ENCODE measurements around the gene COLEC11.
"Not testable (repeated sequence)": the region's sequence is repeated elsewhere in the genome, so short reads cannot be mapped to it uniquely, and the experiment has no call there.

Gene COLEC11

DNA sequence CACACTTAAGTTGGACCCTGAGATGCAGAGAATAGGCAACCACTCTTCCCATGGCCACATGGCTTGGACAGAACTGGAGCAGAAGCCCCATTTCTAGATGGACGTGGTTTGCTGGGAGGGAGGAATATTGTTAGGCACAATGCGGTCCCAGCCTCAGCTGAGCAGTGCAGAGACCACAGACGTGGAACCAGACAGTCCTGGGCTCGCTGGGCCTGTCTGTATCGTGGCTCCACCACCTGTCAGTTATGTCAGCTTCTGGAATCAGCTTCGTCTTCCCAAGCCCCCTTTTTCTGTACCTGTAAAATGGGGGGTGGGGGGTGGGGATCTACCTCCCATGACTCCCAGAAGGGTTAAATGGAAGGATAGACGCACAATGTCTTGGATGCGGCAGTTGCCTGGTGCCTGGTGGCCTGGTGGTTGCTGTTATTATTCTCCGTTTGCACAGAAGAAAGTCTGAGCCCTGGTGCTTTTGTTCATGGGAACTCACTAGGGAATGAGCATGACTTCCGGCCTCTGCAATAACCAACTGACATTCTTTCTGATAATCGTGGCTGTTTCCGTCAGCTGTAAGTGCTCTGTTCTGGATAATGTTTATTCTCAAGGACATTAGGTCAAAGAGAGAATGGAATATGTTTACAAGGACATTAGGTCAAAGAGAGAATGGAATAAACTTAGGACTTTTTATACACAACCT lies 31.4 kb downstream of the COLEC11 start:
- DNase-seq: no peak

DNA sequence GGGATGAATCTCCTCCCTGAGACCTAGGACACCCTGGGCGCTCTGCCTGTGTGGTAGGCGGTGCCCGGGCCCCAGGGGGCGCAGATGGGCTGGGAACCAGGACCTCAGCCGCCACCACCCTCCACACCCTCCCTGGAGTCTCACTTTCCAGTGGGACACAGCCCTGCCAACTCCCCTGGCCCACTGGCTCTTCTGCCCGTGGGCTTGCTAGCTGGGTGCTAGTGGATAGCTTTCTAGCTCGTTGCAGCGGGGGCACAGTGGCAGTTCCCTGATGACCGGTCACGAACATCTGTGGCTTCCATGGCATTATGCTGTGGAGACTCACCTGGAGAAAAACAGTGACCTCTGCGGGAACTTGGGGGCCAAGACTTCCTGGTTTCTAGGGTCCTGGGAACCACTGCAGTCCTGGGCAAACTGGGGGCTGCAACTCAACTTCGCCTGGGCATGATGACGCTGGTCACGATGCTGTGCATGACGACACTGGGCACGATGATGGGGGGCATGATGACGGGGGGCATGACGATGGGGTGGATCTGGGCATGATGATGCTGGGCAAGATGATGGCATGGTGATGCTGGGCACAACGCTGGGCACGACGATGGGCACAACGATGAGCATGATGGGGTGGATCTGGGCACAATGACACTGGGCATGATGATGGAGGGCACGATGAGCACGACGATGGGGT lies 32.0 kb downstream of the COLEC11 start:
- DNase-seq: peak; percentile 7

DNA sequence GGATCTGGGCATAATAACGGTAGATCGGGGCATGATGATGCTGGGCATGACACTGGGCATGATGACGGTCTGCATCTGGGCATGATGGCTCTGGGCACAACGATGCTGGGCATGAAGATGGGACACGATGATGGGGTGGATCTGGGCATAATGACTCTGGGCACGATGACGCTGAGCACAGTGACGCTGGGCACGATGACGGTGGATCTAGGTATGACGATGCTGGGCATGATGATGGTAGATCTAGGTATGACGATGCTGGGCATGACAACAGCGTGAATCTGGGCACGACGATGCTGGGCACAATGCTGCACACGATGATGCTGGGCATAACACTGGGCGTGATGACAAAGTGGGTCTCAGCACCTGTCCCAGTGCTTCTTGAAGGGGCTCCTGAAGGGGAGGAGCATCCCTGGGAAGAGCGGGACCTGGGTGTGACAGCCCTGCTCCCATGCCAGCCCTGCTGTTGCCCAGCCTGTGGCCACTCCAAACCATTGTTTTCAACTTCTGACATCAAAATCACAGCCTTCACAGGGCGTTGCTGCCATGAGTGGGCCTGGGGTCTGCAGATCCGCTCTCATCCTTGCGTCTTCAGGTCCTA lies 32.7 kb downstream of the COLEC11 start:
- DNase-seq: peak; percentile 8

DNA sequence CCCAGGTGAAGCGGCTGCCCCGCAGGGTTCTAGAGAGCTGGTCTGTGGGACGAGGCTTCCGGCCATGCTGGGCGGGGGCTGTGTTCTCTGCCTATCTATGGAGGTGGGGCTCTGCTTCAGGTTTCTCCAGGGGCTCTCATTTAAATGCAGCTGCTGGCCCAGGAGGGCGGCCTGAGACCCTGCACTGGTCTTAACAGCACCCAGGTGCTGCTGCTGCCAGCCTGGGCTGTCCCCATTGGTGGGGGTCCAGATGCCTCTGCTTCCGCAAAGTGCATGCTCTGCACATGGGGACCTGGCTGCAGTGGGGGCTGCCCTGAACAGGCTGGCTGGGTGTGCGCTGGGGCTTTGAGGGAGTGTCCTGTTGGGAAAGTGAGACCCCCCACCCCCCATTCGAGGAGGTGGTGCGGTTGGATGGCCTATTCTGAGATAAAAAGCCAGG lies 33.3 kb downstream of the COLEC11 start:
- DNase-seq: peak; percentile 11

DNA sequence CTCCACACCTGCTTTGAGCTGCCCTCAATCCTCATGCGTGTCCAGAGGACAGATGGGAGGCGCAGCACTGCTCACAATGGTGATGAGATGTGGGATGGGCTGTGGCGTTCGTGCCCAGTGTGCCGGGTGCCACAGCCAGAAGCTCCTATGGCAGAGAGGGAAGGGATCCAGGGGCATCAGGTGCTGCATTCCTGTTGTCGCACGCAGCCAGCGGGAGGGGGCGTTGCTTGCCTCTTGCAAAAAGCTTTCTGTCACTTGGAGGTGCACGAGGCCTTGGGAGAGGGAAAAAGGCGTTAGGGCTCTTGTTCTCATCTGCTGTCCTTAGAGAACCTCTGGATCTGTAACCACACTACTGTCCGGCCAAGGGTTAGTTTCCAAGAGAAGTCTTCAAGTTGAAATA lies 33.9 kb downstream of the COLEC11 start:
- peak; percentile 24 for DNase-seq

DNA sequence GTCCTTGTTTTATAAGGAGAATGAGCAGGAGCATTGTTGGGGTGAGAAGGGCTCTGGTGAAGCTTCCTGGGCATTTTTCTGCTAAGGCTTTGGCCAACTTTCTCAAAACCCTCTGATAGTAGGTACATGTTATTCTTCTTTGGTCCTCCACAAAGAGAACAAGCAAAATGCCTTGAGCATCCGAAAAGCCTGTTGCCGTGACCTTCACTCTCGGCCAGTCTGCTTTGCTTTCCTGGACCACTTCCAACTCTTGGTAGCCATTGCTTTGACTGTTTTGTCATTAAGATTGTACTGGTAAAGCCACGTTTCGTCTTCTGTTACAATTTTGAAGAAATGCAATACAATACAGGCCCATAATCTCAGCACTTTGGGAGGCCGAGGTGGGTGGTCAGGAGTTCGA lies 35.7 kb downstream of the COLEC11 start:
- no peak for DNase-seq

DNA sequence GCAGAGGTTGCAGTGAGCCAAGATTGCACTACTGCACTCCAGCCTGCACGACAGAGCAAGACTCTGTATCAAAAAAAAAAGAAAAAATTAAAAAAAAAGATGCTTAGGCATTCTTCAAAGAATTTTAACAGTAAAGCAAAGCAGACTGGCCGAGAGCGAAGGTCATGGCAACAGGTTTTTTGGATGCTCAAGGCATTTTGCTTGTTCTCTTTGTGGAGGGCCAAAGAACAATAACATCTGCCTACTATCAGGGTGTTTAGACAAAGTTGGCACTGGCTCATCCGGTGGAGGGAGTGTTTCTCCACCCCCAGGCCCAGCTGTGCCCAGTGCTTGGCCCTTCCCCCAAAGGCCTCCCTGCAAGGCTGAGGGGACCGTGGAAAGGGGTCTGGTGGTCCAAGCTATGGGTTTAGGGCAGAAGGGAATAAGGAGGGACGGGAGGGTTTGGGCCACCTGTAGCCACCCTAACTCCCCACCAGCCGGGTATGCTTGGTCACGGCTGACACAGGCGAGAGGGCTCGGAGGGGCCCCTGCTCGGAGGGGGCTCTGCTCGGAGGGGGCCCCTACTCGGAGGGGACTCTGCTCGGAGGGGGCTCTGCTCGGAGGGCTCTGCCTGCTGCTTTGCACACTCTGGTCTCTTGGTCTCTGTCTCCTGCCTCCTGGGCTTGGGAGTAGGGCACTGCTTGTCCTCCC lies 36.4 kb downstream of the COLEC11 start:
- peak; percentile 4 for DNase-seq

DNA sequence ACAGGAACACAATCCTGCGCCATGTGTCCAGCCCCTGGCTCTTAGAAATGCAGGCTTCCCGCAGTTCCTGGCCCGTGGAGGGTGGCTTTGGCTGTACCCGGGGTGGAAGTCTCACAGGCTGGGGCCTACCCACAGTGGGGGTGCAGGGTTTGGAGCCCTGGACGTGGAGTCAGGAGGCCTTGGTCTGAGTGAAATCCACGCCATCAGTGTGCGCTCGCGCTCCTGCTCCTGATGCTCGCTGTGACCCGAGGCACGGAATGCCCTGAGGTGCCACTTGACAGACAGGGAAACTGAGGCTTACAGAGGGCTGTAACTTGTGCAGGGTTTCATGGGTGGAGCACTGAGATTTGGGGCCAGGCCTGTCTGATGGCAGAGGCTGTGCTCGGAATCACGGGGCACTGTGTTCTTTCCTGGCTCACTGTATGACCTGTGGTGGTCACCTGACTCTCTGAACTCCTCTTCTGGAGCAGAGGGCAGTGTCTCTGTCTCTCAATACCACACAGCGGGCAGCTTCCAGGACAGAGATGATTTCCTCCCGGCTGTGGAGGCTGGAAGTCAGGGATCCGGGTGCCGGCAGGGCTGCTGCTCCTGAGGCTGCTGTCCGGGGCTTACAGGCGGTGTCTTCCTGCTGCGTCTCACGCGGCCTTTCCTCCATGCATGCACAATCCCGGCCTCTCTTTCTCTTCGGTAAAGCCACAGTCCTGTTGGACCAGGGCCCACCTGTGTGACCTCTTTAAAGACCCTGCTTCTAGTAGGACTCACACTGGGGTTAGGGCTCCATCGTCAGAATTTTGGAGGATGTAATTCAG lies 37.1 kb downstream of the COLEC11 start:
- DNase-seq: no peak

DNA sequence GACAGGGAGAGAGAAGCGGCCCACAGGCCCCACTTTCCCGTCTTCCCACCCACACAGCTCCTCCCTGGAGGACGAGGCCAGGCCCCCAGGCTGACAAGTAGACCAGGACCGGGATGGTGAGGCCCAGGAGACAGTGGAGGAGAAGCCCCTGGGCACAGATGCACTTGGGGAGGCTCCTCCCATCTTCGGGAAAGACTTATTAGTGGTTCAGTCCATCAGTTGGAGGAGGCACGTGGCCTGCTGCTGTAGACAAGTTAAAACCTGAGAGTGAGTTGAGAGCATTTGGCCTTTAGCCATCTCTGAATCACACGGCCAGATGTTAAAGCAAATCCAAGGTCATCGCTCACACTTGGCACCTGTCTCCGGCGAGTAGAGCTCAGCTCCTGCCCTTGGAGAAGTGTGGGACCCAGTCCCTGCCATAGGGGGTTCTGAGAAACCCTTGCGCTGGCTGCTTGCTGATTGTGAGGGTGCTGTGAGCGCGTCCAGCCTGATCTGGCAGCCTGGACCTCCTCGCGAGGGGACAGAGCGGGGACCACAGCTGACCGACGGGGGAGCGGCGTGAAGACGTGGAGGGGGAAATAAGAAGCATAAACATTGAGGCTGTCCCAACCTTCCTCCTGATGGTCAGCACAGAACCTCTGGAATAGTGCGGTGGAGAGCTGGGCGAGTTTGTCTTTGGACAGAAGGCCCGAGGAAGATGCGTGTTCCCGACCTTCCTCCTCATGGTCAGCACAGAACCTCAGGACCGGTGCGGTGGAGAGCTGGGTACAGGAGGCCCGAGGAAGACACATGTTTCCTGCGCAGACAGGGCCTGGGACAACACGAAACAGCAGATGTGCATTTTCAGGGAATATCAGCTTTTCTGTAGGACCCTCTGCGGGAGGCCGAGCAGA lies 38.4 kb downstream of the COLEC11 start:
- DNase-seq: peak; percentile 11

DNA sequence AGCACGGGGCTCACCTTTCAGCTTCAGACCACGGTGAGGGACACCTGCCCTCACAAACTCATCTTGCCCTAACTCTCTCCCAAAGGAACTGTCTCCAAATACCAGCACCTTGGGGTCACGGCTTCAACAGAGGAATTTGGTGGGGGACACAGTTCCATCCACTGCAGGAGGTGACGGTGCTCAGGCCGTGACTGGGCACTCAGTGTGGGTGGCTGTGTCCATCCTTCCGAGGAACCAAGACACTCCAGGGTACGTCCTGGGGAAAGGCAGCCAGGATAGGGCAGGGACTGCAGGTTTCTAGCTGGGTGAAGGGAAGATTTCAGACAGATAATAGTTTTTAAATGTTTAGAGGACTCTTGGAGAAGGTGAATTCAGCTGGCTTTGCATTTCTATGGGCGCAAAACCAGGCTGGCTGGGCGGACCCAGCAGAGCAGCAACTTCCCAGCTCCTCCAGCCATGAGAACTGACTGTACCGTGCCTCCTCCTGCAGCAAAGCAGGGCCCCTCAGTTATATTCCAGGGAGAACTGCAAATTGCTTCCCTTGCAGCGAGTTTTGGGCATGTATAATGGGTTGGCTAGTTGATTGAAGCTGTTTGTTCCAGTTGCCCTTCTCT lies 39.2 kb downstream of the COLEC11 start:
- DNase-seq: no peak

DNA sequence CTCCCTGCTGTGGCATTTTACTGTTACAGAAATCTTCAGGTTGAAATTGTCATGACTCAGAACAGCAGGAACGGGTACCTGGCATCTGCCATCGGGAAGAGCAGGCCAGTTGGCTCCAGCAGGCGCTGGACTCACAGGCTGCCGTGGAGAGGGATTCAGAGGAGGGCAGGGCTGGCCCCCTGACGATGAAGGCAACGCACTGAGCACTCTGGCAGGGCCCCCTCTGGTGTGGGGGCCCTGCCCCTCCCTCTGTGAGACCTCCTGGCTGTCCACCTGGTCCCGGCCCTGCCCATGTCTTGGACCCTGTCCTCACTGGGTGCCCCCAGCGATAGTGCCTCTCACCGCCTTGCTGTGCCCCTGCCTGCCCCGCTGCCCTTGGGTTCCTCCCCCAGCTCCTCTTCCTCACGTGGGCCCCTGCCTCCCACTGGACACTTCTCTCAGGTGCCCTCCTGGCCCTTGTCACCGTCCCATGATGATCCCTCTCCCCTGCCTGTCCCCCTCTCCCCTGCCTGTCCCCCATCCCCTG lies 39.7 kb downstream of the COLEC11 start:
- peak; percentile 13 for DNase-seq

DNA sequence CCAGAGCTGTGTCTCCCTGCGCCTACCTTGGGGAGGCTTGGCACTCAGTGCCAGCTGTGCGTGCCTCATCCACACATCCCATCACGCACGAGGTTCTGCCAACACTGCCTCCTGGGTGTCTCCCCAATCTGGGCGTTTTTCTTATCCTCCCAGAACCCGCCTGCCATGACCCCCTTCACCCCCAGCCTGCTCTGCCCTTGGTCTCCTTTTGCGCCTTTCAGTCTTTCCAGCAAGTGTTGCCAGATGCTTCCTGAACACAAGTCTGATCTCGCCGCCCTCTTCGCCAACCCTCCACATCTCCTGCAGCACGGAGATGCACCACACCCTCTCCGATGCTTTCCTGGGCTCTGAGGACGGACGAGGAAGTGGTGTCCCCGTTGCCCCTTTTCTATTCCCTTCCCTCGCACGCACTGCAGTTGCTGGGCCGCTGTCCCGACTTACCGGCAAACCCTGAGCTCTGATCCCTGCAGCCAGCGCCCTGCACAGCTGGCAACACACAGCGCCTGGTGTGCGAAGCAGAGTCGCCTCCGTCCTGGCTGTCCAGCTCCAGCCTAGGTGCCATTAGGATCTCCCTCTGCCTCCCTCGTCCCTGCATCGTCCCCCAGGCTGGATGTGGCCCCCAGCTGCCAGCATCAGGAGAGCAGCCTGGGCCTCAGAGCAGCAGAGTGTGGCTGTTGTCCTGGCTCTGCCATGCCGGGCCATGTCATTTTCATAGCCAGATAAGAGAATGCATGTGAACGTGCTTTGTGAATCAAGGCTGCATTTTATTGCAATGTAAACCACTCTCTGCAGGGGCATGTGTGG lies 40.5 kb downstream of the COLEC11 start:
- DNase-seq: no peak

DNA sequence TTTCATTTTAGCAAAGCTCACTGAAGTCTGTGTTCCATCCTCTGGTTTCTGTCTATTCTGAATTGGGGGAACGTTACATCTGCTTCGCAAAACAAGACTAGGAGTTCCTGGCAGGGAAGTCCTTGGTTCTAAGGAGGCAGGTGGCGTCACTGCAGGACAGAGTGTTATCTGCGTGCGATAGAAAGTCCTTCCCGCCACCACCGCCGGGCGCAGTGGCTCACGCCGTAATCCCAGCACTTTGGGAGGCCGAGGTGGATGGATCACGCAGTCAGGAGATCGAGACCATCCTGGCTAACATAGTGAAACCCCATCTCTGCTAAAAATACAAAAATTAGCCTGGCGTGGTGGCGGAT lies 41.0 kb downstream of the COLEC11 start:
- not testable (repeated sequence) for DNase-seq

DNA sequence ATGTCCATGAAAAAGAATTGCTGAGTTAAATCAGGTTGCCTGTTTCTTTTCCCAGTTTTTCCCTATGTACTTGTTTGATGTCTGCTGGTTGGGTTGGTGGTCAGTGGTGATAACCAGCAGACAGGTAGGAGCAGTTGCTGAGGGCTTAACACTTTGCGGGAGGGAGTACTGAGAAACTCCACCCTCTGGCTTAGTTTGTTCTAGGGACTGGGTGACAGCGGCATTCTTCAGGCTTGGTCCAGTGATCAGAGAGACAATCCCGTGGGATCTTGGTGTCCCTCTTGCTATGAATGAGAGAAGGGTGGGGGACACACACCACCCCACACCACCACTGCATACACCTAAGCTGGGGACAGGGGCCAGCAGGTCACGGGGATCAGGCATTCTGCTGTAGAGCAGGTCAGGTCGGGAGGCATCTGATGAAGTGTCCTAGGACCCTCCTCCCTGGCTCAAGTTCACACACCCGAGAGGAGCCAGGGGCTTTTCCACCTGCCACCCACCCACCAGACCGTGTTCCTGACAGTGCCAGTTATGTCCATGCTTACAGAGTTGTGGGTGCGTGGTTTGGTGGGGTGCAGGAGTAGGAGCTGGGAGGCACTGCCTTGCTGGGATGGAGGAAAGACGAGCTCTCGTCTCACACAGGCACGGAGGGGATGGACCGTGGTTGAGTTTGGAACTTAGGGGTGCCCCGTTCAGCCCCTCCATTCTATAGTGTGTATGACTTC lies 41.8 kb downstream of the COLEC11 start:
- peak; percentile 17 for DNase-seq

DNA sequence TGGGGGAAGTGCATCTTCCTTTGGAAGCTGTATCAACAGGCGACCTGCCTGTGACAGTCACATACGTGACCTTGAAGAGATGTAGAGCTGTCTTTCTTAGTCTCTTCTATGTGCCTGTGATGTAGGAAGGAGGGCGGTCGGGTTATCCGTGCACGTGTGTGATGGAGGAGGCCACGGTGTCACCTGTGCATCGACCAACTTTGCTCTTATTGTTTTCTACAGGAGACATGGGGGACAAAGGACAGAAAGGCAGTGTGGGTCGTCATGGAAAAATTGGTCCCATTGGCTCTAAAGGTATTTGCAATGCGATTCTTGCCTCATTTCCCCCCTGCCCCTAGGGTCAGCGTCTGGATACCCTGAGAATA lies 42.4 kb downstream of the COLEC11 start:
- DNase-seq: peak; percentile 8

DNA sequence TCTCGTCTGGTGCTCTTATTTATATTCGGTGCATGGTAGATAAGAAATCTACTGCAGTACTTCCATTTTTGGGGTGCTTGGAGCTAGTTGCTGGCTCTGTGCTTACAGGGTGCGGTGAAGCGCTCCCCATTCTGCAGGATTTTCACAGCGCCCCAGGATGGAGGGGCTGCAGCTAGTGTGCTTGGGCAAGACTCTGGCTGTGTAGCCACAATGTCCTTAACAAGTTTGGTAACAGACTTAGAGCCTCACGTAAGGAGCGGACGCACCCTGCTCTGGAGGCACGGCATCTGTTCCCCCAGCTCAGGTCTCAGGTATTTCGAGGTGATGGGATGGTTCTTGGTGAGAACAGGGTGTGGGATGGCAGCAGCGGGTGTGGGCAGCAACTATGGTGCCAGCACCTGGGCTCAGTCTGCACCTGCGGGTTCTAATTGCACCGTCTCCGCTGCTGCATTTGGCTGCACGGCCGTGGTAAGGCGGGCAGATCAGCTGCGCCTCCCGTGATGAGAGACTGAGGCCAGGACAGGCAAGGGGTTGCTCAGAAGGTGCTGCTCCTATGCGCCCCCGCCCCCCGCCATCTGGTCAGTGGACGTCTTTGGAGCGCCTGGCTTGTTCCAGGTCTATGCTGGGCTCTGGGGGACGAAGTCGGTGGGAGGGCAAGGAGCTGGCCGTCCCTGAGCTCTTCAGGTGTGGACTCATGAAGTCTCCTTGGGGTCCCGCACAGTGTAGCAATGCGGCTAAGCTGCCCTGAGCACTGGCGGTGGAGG lies 43.0 kb downstream of the COLEC11 start:
- peak; percentile 15 for DNase-seq

DNA sequence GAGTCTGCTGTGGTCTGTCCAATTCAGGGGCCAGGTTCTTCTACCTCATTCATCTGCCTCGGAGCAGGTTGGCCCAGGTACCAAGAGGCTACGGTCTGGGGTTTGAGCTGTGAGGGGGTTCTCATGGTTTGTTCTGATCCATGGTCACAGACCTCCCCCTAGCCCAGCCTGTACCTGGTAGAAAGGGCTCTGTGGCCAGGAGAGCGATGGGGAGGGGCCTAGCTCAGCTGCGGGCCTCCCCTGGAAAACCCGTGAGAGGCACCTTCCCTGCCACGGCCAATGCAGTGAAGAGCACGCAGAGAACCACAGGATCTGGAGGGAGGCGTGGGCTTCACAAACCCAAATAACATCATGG lies 43.5 kb downstream of the COLEC11 start:
- peak; percentile 12 for DNase-seq

DNA sequence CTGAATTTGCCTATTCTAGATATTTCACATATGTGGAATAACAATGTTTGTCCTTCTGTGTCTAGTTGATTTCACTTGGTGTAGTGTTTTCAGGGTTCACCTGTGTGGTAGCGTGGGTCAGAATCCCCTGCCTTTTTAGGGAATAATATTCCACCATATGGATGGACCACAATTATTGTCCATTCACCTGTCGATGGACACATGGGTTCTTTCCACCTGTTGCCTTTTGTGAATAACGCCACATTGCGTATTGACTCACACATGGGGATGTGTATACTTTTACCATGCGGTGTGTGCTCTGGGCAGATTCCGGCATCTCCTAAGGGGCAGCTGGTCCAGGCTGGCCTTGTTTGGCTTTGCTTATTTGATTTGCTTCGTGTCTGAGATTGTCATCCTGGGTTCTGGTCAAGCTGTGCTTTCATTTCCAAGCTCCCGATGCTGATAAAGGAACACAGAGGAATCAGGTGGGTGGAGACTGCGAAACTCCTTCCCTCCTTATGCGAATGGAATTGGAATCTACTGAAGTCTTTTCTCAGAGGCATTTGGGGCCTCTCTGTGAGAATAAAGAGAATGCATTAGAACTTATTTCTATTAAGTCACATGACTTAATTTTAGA lies 44.2 kb downstream of the COLEC11 start:
- DNase-seq: peak; percentile 10

All from stimulated activated CD8-positive, alpha-beta memory T cell treated with anti-CD3 and anti-CD28 coated beads, Interleukin-4, amount 100 ng/mL, for 48 hours (primary cell).